Embryonic facial prominence (tissue), 1 donor: ENCODE results near the gene LPGAT1.

Experiments used
- DNase-seq: peaks from one replicate; pipeline ENCODE4 v3.0.0-alpha.2; 2016; ENCODE audit errors: extremely low spot score

LPGAT1 gene

GRCh38 chr1:211828584-211829342 lies 1.8 kb downstream of the LPGAT1 start:
- no peak for DNase-seq

DNA sequence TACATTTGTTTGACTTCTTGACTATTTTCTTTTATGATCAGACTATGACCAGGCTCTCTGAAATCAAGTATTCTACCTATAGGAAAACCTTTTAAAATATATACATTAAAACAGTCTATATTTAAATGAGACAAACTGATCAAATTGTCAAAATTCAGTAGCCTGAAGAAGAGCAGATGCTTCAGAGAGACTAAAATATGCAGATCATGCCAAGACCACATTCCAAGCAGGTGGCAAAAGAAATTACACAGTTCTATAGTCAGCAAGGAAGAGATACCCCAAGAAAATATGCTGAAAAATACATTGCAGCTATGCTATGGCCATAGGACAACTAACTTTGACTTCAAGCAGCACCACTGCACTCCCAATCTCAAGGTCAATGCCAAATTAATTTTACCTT lies 3.5 kb downstream of the LPGAT1 start:
- no peak for DNase-seq

DNA sequence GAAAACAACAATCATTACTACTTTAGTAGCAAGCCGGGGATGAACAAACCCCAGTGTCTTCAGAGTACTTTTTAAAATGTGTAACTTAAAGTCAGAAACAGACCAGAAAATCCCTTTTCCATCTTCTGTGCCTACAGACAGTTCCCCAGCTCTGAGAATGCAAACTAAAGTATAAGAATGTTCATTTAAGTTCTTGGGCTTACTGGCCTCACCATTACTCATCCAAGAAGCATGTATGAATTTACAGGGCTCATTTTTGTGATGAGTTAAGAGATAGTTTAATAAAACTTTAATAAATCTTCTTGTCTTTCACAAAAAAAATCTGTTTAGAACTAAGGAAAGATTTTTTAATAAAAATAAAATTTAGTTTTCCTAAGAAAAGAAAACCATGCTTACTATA lies 4.6 kb downstream of the LPGAT1 start:
- no peak for DNase-seq

DNA sequence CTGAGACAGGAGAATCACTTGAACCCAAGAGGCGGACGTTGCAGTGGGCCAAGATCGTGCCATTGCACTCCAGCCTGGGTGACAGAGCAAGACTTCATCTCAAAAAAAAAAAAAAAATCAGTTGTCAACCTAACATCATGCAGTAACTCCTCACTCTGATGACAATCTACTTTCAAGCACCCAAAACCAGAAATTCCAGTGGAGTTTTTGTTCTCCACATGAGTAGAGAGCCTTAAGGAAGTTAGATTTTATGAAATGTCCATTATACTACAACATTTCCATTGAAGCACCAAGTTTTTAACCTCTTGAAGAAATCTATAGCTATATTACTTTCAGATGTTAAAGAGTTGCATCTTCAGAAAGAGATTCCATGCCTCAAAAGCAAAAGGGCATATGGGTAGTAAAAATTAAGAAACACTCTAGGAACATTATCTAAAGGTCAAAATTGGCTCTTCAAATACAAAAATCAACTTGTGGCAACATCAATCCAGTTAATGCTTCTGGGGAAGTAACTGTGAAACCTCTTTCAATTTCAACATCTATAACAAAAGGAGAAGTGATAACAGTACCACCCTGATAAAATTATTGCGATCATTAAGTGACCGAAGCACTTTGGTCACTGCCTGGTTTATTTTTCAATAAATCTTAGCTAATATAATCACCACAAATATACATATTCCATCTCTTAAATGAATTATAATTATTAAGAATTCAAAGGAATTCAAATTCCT lies 7.7 kb downstream of the LPGAT1 start:
- no peak for DNase-seq

DNA sequence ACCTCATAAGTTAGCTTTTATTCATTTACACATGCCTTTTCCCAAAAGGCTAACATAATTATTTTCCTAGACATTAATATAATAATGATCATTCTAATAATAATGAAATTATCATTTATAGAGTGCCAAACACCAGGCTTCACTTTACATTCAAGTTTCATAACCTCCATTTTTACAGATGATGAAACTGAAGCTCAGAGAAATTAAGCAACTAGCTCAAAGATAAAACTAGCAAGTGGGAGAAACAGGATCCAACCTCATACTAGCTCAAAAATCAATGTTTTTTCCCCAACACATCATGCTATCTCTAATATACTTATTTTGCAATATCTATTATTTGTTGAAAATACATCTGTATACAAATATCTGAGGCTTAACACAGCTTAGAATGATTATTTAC lies 14.0 kb downstream of the LPGAT1 start:
- DNase-seq, result no peak

DNA sequence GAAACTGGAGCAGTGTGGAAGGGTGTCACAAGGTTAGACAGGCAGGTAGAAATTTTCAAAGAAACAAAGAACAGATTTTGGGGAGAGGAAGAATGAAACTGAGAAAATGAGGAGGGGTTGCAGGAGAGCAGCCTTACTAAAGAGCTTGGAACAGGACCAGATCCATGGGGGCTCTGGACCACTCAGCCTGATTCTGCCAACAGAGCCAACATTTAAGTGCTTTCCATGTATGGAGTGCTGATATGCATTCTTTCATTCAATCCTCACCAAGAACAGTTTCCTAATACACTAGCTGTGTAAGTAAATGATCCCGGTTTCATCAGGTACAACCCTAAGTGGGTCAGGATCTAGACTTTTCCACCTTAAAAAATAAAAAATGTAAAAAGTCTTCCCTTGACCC lies 16.2 kb downstream of the LPGAT1 start:
- DNase-seq, result no peak

DNA sequence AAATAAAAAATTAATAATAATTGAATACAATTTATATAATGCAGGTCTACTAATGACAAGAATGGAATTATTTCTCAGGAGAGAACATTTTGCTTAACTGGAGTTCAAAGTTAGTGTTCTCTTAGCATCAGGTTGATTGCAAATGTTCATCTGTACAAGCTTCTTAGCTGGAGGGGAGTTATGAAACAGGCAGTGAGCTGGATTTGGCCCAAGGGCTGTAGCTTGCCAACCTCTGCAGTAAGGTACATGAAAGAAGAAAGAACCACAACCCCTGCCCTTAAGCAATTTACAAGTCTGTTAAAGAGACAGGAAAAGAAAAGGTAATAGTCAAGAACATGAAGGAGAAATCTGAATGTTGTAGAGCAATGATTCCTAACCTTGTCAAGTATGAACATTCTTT lies 17.0 kb downstream of the LPGAT1 start:
- DNase-seq, result no peak

DNA sequence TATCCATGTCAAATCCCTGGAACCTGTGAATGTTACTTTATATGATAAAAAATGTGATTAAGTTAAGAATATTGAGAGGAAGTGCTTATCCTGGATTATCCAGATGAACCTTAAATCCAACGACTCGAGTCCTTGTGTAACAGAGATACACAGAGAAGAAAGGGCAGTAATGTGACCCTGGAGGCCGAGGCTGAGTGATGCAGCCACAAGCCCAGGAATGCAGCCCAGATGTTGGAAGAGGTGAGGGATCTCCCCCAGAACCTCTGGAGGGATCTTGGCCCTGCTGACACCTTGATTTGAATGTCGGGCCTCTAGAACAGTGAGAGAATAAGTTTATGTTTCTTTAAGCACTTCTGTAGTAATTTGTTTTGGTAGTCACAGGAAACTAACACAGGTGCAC lies 18.0 kb downstream of the LPGAT1 start:
- no peak for DNase-seq

- DNase-seq, result no peak
These were observed 18.7 kb downstream of the LPGAT1 start for GRCh38 chr1:211811848-211812247.

DNA sequence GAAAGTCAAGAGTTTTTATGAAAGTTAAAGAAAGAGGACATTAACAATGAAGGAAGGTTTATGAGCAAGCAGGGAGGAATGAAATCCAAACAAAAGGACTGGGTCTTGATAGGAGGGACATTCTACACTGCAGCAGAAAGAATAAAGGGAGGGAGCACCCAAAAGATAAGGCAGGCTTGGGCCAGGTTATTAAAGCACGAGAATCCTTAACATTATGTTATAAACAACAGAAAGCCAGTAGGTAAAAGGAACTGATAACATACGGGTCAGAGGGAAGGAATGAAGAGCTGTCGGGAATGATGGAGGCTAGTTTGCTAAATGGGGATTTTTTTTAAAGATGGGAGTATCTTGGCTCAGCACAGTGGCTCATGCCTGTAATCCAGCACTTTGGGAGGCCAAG lies 19.4 kb downstream of the LPGAT1 start:
- DNase-seq, result no peak

GRCh38 chr1:211808475-211808874 lies 22.1 kb downstream of the LPGAT1 start:
- no peak for DNase-seq

DNA sequence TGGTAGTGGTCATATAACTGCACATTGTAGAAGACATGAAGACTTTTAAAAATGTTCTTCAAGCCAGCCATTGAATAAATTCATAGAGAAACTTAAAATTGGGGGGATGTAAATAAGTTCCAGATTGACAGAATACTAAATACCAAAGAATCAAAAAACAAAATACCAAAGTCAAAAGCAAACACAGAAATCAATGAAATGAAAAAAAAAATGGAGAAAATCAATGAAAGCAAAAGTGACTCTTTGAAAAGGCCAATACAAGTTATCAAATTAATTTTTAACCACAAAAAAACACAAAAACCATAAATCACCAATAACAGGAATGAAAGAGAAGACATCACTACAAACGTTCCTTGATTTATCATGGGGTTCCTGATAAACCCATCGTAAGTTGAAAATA lies 25.6 kb downstream of the LPGAT1 start:
- no peak for DNase-seq

GRCh38 chr1:211800925-211801607 lies 29.5 kb downstream of the LPGAT1 start:
- DNase-seq, result no peak

DNA sequence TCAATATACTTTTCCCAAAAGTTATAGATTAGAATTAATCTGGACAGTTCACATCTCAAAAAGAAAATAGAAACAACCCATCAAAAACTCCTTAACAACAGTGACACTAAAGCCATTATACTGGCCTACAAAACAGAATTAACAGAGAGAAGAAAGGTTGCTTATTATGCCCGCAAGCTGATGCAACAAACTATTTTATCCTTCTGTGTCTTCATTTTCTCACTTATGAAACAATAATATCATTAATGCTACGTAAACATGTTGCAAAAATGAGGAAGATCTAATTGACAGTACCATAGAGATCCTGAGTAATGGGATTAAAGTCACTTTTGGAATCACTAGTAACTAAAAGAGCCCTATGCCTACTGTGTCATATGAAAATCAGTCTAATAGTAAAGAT lies 32.6 kb downstream of the LPGAT1 start:
- no peak for DNase-seq

DNA sequence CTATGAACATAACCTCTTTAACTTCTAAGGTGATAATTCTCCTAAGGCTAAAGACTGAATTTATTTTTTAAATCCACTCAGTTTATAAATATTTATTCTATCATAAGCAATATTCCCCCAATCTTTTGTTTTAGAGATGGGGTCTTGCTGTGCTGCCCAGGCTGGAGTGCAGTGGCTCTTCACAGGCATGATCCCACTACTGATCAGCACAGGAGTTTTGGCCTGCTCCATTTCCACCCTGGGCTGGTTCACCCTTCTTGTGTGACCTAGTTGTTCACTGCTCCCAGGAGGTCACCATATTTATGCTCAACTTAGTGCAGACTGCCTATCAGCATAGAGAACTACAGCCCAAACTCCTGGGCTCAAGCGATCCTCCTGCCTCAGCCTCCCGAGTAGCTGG lies 38.6 kb downstream of the LPGAT1 start:
- DNase-seq, result no peak

- DNase-seq, result no peak
These were observed 40.7 kb downstream of the LPGAT1 start for GRCh38 chr1:211789641-211790464.

- no peak for DNase-seq
These were observed 41.9 kb downstream of the LPGAT1 start for GRCh38 chr1:211788626-211789025.

- DNase-seq, result no peak
These were observed 46.7 kb downstream of the LPGAT1 start for GRCh38 chr1:211783897-211784296.

GRCh38 chr1:211783266-211783665 lies 47.3 kb downstream of the LPGAT1 start:
- DNase-seq, result no peak

DNA sequence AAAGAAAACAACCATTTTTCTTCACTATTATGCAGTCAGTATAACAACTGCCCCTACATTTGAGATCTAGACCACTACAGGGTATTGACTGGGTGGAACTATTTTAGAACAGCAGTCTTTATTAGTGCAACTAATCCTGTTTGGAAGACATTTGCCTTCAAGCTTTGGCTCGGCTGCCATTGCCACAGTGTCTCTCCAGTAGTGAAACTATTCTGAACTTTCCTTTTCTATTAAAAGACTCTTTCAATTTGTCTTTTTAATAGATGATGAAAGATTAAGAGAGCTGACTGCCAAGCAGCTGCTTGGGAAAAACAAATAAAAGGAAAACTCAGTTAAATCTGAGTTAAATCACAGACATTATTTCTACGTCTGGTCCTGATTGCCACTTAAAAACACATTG lies 49.3 kb downstream of the LPGAT1 start:
- DNase-seq, result no peak

DNA sequence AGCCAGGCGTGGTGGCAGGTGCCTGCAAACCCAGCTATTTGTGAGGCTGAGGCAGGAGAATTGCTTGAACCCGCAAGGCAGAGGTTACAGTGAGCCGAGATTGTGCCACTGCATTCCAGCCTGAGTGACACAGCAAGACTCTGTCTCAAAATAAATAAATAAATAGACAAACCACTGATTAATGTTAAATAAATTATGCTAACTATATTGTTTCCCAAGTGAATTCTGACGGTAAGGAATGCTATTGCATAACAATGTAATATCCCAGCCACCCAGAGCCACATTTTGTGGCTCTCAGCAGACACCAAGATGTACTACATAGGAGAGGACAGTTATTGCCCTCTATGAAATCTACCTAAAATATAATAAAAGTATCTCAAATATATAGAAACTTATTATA lies 55.4 kb downstream of the LPGAT1 start:
- no peak for DNase-seq

DNA sequence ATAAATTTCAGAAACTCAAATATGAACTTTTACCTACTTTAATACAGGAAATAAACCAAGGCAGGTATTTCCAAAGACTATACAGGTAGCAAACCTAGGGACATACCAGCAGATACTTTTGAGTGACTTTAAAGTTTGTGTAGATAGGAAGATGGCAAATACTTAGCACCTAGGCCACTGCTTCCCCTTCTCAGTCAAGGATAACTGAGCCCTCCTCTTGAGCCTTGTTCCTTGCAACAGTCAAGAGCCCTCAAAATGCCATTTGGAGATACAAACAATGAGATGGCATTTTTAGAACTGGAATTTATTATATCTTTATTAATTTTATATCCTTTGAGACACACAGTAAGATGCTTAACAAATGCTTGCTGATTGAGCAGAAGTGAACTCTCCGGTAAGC lies 65.9 kb downstream of the LPGAT1 start:
- DNase-seq, result no peak
